Measurements from ENCODE around the gene ATP2A1.

The ATP2A1 gene

GRCh38 chr16:28878083-28878926 lies at the start of gene ATP2A1:
ATP2A1 (plus strand) TSS chr16:28878488; CDS start chr16:28878672, 184 bp downstream.
- no peak for DNase-seq

- no peak for DNase-seq
Measured at GRCh38 chr16:28829747-28830146, 48.5 kb upstream of the ATP2A1 start.

GRCh38 chr16:28830531-28830930 lies 47.8 kb upstream of the ATP2A1 start:
- DNase-seq, result no peak

GRCh38 chr16:28834349-28834748 lies 43.9 kb upstream of the ATP2A1 start:
- DNase-seq, result no peak

GRCh38 chr16:28834873-28835863 lies 43.1 kb upstream of the ATP2A1 start:
- DNase-seq, result no peak

- DNase-seq, result no peak
Measured at GRCh38 chr16:28835864-28836760, 42.2 kb upstream of the ATP2A1 start.

GRCh38 chr16:28836761-28837064 lies 41.6 kb upstream of the ATP2A1 start:
- no peak for DNase-seq

GRCh38 chr16:28837672-28838557 lies 40.4 kb upstream of the ATP2A1 start:
- no peak for DNase-seq

GRCh38 chr16:28838558-28838918 lies 39.8 kb upstream of the ATP2A1 start:
- peak; percentile 23 for DNase-seq

- DNase-seq, result no peak
Measured at GRCh38 chr16:28839004-28839639, 39.2 kb upstream of the ATP2A1 start.

GRCh38 chr16:28839899-28840298 lies 38.4 kb upstream of the ATP2A1 start:
- peak; percentile 29 for DNase-seq

GRCh38 chr16:28842696-28843095 lies 35.6 kb upstream of the ATP2A1 start:
- DNase-seq, result no peak

- no peak for DNase-seq
Measured at GRCh38 chr16:28843766-28844165, 34.5 kb upstream of the ATP2A1 start.

GRCh38 chr16:28844226-28844885 lies 33.9 kb upstream of the ATP2A1 start:
- DNase-seq, result no peak

- peak; percentile 94 for DNase-seq
Measured at GRCh38 chr16:28845293-28845692, 33.0 kb upstream of the ATP2A1 start.

GRCh38 chr16:28845761-28846079 lies 32.6 kb upstream of the ATP2A1 start:
- DNase-seq, result peak; percentile 36

GRCh38 chr16:28846080-28846932 lies 32.0 kb upstream of the ATP2A1 start, which contains the start of gene TUFM:
TUFM (minus strand) TSS chr16:28846348; CDS start chr16:28846269, 79 bp downstream.
- DNase-seq, result peak; percentile 99

GRCh38 chr16:28846933-28847273 lies 31.4 kb upstream of the ATP2A1 start:
- peak; percentile 38 for DNase-seq

- no peak for DNase-seq
Measured at GRCh38 chr16:28858421-28858820, 19.9 kb upstream of the ATP2A1 start.

- DNase-seq, result no peak
Measured at GRCh38 chr16:28859326-28859725, 19.0 kb upstream of the ATP2A1 start.
